ENCODE data around the gene PIGV.

The PIGV gene

DNA sequence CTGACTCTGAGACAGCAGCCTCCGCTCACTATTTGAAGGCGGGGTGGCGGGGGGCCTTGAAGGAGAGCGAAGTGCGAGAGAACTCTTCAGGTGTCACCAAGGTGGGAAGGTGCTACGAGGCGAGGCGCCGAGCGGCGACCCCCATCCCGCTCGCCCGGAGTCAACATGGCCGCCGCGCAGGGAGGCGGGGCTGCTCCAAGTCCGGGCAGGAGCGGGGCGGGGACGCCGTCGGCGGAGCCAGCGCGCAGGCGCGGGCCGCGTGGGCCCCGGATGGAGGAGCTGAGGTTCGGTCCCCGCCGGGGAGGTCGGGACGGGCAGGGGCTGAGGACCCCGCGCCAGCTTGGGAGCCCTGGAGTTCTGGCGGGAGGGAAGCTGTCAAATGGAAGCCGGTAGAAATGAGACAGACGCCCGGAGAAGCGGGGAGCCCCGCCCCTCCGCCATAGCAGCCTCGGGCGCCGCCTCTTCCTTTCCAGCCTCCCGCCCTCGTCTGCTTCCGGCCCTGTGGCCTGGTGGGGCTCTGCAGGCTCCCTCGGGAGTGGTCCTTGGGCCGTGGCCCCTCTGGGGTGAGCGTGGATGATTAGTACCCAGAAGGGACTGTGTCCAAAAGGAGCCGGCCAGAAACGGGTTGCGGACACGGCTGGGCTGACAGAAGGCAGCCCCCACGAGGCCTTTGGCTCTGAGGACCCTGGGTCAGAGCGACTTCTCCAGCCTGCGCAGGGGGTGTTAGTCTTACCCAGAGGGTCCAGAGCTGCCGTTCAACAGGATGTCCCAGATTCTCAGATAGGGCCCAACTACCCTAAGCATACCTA, at the start of gene PIGV:
Gene PIGV (plus strand): TSS at position 245 of the 809 bp plus-strand sequence. CDS start 2,866 bp downstream, outside the sequence.
- DNase-seq (ENCODE audit: low read depth): peak; percentile 83

DNA sequence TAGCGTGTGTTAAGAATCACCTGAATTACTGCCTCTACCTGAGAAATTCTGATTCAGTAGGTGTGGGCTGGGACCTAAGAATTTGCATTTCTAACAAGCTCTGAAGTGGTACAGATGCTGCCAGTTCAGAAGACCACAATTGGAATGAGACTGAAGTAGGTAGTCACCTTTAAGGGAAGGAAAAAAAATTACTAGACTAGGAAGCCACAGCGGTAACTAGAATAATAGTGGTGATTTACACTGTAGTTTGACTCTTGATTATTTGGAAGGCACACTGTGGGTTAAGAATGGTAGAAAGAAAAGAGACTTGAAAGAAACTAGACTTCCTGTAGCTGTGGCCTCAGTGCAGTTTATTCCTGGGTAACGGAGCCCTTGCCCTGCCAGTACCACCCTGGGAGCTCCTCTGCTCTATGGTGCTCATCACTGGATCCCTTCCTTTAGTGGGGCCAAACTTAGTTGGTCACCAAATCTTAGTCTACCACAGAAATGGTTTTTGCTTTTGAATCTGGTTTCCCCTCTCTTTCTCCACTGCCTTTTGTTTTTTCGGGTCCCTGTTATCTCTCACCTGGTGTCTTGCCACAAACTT, 48.3 kb upstream of the PIGV start:
- no peak for DNase-seq (ENCODE audit: low read depth)

DNA sequence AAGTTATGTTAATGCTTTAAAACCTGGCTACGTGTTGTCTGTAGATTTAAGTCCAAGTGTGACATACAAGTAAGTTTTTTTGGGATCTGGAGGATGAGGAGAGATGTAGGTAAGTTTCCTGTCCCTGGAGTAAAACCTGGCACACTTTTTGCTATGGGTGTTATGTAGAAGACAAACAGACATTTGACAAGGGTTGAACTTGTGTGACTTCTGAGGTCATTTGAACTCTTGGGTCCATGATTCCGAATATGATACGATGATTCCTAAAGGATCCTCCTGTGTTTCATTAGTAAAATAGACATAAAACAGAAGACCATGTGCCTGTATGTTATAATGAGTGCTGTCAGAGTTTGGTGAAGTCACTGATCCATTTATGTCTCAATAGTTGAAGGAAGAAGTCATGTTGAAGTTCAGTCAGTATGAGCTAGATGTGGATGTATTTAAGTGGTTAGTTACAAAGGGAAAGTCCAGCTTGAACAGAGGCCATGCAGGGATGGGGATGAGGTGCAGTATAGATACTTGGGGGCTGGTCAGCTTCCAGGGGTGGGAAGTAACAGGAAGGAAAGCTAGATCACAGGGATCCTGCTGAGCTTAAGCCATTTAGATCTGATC, 47.6 kb upstream of the PIGV start:
- no peak for DNase-seq (ENCODE audit: low read depth)

DNA sequence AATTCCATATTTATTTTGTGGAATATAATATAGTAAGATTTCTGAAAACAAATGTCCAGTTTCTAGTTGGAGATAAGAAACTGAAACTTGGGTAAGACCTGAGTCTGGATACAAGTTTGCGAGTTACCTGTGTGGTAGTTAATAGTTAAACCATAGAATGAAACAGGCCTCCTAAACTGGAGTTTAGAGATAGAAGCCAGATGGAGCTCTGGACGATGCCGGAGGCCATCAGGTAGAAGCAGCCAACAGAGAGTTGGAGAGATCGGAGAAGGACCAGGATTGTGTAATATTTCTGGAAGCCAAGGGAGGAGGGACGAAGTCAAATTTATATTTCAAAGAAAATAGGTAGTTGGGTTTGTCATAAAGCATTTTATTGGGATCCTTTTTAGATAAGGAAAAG, 46.8 kb upstream of the PIGV start:
- DNase-seq (ENCODE audit: low read depth): no peak

DNA sequence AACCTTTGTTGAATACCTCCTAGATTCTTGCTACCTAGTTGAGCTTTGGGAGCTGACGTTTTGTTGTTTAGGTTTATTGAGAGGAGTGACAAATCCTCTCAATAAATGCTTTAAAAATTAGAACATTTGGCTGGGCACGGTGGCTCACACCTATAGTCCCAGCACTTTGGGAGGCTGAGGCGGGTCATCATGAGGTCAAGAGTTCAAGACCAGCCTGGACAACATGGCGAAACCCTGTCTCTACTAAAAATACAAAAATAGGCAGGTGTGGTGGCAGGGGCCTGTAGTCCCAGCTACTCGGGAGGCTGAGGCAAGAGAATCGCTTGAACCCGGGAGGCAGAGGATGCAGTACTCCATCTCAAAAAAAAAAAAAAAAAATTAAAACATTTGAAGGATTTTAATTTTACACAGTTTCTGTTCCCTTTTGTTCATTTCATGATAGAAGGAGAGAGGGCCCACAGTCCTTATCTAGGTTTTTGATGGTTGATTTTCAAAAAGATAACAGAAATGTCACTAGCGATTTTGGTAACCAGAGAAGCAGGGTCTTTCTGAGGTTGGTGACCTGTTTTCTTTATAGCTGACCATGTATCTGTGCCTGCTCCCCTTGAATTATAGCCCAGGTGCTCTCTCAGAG, 44.2 kb upstream of the PIGV start:
- no peak for DNase-seq (ENCODE audit: low read depth)

DNA sequence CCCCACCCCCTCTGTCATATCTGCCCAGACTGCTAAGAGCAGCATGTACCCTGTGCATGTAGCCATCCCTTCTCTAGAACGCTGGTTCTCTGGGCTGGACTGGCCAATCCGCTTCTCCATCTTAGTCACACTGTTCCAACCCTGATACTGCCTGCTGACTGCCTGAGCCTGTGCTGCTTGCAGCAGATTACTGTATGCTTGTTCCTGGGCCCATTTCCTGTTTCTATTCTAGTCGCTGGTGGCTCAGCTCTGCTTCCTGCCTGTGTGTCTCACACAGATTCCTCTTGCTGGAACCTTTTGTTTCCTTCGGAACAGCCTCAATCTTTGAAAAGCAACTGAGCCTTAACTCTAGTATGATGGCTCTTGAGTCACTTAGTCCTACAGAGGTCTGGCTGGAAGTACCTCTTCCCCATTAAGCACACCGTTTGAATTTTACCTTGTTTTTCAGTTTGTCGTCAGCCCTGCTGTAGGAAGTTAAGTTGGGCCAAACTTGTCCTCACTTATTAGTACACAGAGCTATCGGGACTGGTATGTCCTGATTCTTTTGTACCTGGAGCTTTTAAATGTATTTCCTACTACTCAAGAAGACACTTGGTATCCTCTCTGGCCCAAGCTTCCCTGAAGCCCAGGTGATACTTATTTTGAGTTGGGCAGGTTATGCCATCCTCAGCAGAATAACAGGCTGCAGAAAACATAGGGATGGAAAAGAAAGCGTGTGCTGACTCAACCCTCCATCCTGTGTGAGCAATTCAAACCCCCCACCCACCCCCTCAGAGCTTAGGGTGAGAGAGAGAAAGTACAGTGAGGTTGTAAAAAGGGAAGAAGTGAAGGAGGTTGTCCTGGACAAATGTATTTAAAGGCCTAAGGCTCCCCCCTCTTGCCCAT, 43.4 kb upstream of the PIGV start:
- DNase-seq (ENCODE audit: low read depth): peak; percentile 60

DNA sequence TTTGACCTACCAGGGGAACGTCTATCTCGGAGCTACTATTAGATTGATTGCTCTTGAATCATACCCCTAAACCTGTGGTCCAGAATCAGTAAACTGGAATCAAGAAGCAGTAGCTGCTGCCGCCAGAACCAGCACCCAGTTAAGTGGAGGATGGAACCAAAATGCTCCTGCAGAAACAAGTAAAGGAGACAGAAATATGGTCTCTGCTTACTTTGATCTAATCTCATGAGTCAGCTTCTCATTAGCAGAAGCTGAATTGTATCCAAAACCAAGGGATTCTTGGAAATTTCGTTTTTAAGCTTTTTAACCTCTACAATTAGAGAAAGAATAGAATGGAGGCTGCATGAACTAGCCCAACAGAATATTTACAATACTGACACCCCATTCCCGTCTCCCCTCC, 42.6 kb upstream of the PIGV start:
- no peak for DNase-seq (ENCODE audit: low read depth)

DNA sequence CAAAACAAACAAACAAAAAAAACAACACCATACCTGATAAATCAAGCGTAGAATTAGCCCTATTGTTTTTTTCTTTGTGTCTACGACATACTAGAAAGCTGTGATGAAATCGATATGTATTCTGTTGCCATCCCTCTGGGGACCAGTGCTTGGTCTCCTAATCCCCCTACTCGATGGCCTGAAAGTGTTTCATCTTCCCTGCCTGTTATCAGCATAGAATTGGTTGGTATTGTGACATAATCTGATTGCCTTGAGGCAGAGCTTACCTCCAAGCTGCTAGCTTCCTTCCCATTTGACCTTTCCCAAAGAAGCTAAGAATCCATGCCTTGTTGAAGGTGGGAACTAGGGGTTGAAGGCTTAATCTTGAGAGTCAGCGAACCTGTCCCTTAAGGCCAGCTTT, 40.7 kb upstream of the PIGV start:
- no peak for DNase-seq (ENCODE audit: low read depth)

DNA sequence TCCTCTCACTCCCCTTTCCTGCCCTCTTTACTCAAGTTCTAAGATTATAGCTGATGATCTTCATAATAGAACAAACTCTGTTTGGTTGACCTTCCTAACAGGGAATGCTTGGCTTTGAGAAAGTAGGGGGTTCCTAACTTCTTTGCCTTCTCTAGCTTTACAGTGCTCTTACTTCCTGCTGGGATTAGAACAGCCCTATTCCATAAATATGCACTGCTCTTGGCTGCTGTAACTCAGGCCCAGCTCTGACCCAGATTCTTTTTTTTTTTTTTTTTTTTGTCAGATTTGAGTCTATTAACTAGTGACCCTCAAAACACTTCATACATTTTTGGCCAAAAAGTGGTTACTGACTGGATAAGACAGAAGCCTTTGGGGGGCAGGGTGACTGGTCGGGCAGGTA, 39.4 kb upstream of the PIGV start:
- DNase-seq (ENCODE audit: low read depth): no peak

DNA sequence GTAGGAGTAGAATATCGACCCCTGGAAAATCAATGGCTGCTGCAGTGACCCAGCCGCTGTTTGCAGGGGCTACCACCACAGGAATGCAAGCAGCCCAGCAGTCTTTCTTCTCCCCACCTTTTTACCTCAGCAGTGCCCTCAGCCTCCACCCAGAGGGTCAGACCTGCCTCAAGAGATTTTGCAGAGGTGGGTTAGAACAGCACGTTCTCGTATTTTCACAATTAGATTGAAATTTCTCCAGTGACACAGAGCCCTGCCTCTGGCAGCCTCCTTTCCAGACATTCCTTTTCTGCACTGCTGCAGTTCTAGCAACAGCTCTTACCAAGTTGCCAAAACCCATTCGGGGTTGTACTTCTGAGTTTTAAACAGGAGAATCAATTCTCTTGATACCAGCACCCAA, 38.3 kb upstream of the PIGV start:
- DNase-seq (ENCODE audit: low read depth): no peak

DNA sequence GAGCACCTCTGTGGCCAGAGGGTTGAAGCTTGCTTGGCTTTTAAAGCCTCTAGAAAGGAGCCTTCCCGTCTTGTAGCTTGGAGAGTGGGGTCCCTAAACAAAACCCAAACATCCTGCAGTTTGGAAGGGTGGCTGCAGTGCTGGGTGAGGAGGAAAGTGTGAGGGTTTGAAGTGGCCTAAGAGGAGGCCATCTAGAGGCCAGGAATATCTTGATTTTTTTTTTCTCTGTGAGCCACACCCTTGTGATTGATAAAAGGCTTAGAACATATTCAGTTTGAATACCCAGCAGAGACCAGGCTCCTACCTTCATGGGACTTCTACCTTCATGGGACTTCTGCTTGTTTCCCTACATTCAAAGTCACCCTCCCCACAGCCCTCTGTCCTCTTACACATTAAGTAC, 37.3 kb upstream of the PIGV start:
- no peak for DNase-seq (ENCODE audit: low read depth)

DNA sequence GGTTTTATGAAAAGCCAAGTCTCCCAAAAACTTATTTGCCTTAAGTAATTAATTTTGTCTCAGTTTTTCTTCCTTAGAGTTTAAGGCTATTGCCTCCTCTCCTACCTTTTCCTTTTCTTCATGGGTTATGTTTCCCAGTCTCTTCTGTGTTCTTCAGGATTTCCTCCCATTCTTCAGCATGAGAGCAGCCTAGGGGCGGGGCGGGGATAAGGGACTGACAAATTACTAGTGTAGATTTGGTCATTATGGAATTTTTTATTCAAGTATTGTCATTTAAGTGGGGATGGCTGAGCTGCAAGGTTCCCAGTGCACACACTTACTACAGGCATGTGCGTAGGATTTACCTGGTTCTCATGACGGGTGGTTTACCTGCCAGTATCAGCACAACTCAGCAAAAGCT, 35.2 kb upstream of the PIGV start:
- DNase-seq (ENCODE audit: low read depth): no peak

DNA sequence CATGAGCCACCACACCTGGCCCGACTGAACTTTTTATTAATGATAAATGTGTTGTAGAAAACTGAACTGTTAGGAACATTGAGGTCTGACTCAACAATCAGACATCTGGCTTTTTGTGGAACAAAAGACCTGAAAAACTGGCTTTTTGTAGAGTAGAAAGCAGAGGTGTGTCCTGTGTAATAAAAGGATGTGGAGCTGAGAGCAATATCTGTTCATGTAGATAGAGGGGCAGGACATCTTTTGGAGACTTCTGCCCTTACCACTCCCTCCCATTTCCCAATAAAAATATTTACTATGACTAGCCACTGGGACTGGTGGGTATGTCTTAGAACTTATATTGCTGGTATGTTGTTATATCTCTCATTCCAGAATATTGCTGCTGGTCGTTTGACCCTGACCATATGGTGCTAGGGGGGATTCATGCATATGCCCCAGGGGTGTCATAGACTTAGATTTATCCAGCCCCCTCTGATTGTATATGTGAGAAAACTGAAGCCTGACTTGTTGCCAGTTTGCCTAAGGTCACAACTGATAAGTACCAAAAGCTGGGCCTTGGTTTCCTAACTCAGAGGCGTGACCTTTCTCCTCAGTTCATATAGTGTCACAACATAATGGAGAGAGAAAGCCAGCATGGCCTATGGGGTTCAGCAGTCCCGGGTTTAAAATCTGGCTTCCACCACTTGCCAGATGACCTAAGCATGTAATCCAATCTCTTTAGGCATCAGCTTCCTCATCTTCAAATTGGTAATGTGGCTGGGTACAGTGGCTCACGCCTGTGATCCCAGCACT, 33.5 kb upstream of the PIGV start:
- DNase-seq (ENCODE audit: low read depth): no peak

DNA sequence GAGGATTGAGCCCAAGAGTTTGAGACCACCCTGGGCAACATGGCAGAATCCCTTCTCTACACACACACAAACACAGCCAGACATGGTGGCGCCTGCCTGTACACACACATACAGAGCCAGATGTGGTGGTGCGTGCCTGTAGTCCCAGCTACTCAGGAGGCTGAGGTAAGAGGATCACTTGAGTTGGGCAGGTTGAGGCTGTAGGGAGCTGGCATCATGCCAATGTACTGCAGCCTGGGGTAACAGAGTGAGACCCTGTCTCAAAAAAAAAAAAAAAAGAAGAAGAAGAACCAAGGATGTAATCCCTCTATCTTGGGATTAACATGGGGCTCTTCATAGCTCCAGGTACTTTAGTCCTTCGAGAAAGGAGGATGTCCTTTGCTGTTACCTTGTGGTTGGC, 29.4 kb upstream of the PIGV start:
- no peak for DNase-seq (ENCODE audit: low read depth)

DNA sequence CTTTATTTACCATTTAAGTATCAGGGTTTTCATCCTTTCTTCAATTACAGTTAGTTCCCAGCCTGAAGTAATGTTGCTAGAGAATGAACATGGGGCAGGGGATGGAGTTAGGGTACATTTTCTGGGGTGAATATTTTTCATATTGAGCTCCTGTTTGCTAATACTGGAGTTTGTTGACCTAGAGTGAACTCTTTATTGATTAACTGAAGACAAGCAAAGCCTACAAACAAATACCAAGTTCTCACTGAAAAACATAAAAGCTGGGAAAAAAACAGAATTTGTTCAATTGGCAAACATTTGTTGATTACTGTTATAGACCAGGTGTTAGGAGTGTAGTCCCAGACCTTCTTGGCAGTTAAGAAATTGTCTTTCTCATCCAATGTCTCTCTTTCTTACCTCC, 28.2 kb upstream of the PIGV start:
- DNase-seq (ENCODE audit: low read depth): no peak

DNA sequence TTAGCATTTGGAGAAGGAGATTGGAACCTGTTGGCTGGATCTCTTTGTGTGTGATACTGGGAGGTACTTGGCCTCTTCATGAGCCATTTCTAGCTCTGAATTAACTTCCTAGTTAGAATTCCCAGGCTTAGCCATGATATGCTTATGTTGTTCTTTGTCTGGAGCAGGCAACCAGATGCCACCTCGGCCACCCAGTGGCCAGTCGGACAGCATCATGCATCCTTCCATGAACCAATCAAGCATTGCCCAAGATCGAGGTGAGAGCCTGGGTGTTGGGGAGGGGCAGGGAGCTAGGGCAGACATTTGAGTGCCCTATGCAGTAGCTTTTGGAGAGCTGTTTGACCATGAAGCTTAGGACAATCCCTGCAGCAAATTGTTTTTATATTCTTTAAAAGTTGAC, 26.5 kb upstream of the PIGV start:
- no peak for DNase-seq (ENCODE audit: low read depth)

DNA sequence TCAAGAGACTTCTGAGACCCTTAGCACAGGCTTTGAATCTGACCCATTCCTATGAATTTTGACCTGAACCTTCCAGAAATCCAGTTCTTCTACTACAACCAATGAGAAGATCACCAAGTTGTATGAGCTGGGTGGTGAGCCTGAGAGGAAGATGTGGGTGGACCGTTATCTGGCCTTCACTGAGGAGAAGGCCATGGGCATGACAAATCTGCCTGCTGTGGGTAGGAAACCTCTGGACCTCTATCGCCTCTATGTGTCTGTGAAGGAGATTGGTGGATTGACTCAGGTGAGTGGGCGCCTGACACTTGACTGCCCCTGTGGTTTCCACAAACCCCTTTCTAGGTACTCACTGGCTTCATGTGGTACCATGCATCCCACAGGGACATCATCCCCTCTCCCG, 20.0 kb upstream of the PIGV start:
- no peak for DNase-seq (ENCODE audit: low read depth)

DNA sequence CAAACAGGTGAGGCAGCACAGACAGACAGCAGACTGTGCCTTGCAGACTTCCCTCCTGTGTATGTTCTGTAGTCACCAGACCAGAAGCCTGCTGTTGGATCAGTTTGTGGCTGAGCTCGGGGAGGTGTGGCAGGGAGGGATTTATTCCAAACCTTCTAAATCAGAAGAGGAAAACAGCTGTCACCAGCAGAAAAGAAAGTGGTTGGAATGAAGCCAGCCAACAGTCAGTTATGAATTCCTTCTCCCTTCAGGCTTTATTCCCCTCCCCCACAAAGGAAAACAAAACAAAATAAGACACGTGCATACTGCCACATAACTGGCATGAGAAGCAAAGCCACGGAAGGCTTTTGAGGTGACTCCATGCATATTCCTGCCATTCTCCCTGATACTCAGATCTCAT, 19.0 kb upstream of the PIGV start:
- no peak for DNase-seq (ENCODE audit: low read depth)

DNA sequence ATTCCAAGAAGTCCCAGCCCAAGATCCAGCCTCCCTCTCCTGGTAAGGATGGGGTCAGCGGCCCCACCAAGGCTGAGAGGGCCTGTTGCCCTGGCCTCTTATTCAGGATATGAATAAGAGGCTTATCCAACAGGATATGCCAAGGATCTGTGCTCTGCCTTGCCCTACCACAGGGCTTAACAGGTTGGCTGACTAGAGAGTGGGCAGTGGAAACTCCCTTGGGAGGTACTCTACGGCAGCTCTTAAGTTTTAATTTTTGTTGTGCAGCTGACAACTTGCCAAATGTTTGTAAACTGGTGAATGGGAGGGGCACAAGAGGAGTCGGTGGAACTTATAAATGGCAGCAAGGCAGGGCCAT, 16.5 kb upstream of the PIGV start:
- DNase-seq (ENCODE audit: low read depth): no peak

DNA sequence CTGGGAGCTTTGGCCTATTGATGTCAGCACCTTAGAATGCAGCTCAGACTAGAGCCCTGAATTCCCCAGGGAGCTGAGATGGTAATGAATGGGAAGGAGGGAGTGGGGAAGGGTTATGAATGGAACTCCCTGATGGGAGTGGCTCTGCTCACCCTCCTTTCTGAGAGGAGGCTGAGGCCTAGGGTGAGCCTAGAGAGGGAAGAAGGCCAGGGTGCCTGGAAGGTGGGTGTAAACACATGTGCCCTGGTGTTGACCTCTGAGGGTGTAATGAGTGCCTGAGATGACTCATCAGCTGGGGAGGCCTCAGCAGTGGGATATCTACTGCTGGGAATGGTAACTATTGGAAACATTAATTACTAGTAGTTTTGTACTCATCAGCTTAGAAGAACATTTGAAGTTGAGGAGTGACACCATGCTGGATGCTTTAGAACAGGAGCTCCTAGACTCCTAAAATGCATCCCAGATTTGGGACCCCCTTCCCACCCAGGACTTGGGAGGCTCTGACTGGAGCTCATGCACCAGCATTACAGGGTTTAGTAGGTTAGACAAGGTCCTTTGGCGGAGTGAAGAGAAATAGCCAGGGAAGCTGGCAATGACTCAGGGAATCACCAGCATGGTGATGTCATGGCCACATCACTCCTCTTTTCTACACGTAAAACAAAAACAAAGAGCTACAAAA, 16.0 kb upstream of the PIGV start:
- no peak for DNase-seq (ENCODE audit: low read depth)

DNA sequence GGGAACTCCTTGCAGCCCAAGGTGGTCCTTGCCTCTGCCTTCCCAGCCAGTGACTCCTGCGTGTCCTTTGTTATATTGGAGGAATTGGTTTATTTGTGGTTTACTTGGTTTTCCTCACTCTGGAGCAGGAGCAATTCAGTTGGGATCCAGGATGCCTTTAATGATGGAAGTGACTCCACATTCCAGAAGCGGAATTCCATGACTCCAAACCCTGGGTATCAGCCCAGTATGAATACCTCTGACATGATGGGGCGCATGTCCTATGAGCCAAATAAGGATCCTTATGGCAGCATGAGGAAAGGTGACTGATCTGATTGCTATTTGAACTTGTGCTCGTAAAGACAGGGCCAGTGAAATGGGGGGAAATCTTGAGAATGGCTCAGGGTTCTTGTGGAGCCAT, 15.1 kb upstream of the PIGV start:
- DNase-seq (ENCODE audit: low read depth): no peak

All from activated T-helper 9 cell treated with anti-CD3 and anti-CD28 coated beads, Interleukin-2, amount 50 U/mL, for 16 hours (primary cell).